IPS-18c (cell line): ENCODE measurements around the gene ACOX1.
"Not testable (repeated sequence)": the region's sequence is repeated elsewhere in the genome, so short reads cannot be mapped to it uniquely, and the experiment has no call there.

Experiments
- H3K4me3 ChIP-seq: 2 replicates; pipeline ENCODE4 v1.7.0; 2013; ENCODE audit warnings: low read depth, mild to moderate bottlenecking, low read length, moderate library complexity; ENCODE audit not compliant: insufficient read depth
- H3K9me3 ChIP-seq: one replicate; pipeline ENCODE4 v1.6.1; 2013; ENCODE audit warnings: mild to moderate bottlenecking, low read length, moderate library complexity; ENCODE audit not compliant: control insufficient read depth, insufficient read depth

ACOX1 gene

GRCh38 chr17:75995385-75995925, 16.5 kb upstream of the ACOX1 start:
- H3K4me3 ChIP-seq, result no peak overlapping the region

DNA sequence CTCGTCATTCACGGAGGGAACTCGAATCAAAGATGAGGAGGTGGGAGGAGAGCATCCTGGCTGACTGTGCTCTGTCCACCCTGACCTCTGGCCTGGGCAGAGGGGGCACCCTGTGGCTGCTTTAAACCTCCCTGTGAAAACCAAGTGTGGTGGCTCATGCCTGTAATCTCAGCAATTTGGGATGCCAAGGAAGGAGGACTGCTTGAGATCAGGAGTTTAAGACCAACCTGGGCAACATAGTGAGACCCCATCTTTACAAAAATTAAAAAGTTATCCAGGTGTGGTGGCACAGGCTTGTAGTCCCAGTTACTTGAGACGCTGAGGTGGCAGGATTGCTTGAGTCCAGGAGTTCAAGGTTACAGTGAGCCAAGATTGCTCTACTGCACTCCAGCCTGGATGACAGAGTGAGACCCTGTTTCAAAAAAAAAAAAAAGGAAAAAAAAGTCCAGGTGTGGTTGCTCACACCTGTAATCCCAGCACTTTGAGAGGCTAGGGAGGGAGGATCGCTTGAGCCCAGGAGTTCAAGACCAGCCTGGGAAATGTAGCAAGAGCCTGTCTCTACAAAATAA, 15.9 kb upstream of the ACOX1 start:
- H3K9me3 ChIP-seq, result no peaks in the 10 kb centered on the region
- no peak overlapping the region for H3K4me3 ChIP-seq

More at GRCh38 chr17:75995385-75995925, 16.5 kb upstream of the ACOX1 start:
- no peaks in the 10 kb centered on the region for H3K9me3 ChIP-seq

- Histone ChIP-seq H3K9me3 (no peaks in the 10 kb centered on the region), H3K4me3 (no peak overlapping the region)
Measured at GRCh38 chr17:75991396-75991795, 12.4 kb upstream of the ACOX1 start.

- H3K9me3 ChIP-seq, result no peaks in the 10 kb centered on the region
Measured at GRCh38 chr17:75987041-75987440, 8.1 kb upstream of the ACOX1 start.

GRCh38 chr17:75985986-75986385, 7.0 kb upstream of the ACOX1 start:
- H3K4me3 ChIP-seq, result no peak overlapping the region
- no peaks in the 10 kb centered on the region for H3K9me3 ChIP-seq

More at GRCh38 chr17:75987041-75987440, 8.1 kb upstream of the ACOX1 start:
- no peak overlapping the region for H3K4me3 ChIP-seq

GRCh38 chr17:75983501-75984181, 4.7 kb upstream of the ACOX1 start:
- Histone ChIP-seq H3K9me3 (no peaks in the 10 kb centered on the region), H3K4me3 (no peak overlapping the region)

- H3K9me3 ChIP-seq, result no peaks in the 10 kb centered on the region
- H3K4me3 ChIP-seq, result no peak overlapping the region
Measured at GRCh38 chr17:75981019-75981615, 2.2 kb upstream of the ACOX1 start.

- no peaks in the 10 kb centered on the region for H3K9me3 ChIP-seq
- H3K4me3 ChIP-seq, result peak overlapping the region; percentile 89
Measured at GRCh38 chr17:75980188-75981018, 1.4 kb upstream of the ACOX1 start.

GRCh38 chr17:75979705-75980187, 780 bp upstream of the ACOX1 start:
- Histone ChIP-seq H3K9me3 (no peaks in the 10 kb centered on the region), H3K4me3 (peak overlapping the region; percentile 89)

GRCh38 chr17:75976175-75976848, 2.7 kb downstream of the ACOX1 start:
- H3K4me3 ChIP-seq, result no peak overlapping the region
- no peaks in the 10 kb centered on the region for H3K9me3 ChIP-seq

GRCh38 chr17:75975757-75976174, 3.2 kb downstream of the ACOX1 start:
- Histone ChIP-seq H3K9me3 (no peaks in the 10 kb centered on the region), H3K4me3 (no peak overlapping the region)

- H3K4me3 ChIP-seq, H3K9me3 ChIP-seq: not testable (repeated sequence)
Measured at GRCh38 chr17:75975187-75975586, 3.8 kb downstream of the ACOX1 start.

DNA sequence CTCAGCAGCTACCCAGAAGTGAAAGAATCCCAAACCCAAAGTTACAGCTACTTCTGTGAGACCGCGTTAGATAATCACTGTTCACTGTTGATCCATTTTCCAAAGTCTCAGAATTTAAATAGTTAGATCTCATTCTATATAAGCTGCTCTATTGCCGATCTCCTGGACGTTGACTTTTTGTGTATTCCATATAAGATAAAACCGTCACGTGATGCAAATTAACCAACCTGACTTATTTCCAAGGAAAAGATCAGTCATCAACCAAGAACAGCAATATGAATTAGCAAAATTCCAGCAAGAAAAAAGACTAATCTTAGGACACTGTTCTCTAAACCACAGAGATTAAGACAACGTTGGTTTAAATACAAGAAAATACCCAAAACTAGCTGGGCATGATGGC, 8.3 kb downstream of the ACOX1 start:
- Histone ChIP-seq H3K9me3 (no peaks in the 10 kb centered on the region), H3K4me3 (no peak overlapping the region)

- Histone ChIP-seq H3K9me3 (no peaks in the 10 kb centered on the region), H3K4me3 (no peak overlapping the region)
Measured at GRCh38 chr17:75970011-75970523, 8.9 kb downstream of the ACOX1 start.

GRCh38 chr17:75969044-75969443, 9.9 kb downstream of the ACOX1 start:
- H3K4me3 ChIP-seq, H3K9me3 ChIP-seq: not testable (repeated sequence)

GRCh38 chr17:75965468-75965867, 13.5 kb downstream of the ACOX1 start:
- H3K9me3 ChIP-seq, result no peaks in the 10 kb centered on the region
- H3K4me3 ChIP-seq, result no peak overlapping the region
